ENCODE measurements around the gene DLGAP1. TPM values are rescaled to one million over a fixed set of nuclear protein-coding genes. Genes with fewer than 3 reads are reported as not detected.

Gene DLGAP1
- total and polyA plus RNA-seq, 2 of the 4 experiments (the other 2 are of a cell fraction): under 0.01 to 0.09 TPM

- no peak overlapping the region for H2BK5ac ChIP-seq (ENCODE audit: low read depth, low read length, poor library complexity, severe bottlenecking)
- H3K4me2 ChIP-seq (ENCODE audit: low read depth, low read length): no peak overlapping the region
- WGBS, 2 experiments (ENCODE audit: extremely low coverage in 2 of 2, insufficient read length in 1 of 2): no CpG with 5 or more reads among the region's 3 CpGs
- H3K36me3 ChIP-seq (ENCODE audit: control insufficient read depth, insufficient read depth, low read length): no peaks in the 10 kb centered on the region
- DNase-seq: no peak
- H2AK5ac ChIP-seq (ENCODE audit: low read depth, low read length): no peak overlapping the region
- H2AK9ac ChIP-seq (replicated peaks; ENCODE audit: low read depth, low read length, poor library complexity): no peak overlapping the region
- no peaks in the 10 kb centered on the region for H3K4me1 ChIP-seq (ENCODE audit: control insufficient read depth, insufficient read depth, low read length)
- no peak overlapping the region for H4K91ac ChIP-seq (ENCODE audit: insufficient read depth, low read depth, low read length)
- no peak overlapping the region for H4K5ac ChIP-seq (ENCODE audit: low read depth, low read length)
- ATAC-seq (ENCODE audit: low read depth): no peak
- no peak overlapping the region for H3K23ac ChIP-seq (ENCODE audit: low read depth, low read length)
- H3K9ac ChIP-seq (ENCODE audit: low read depth, low read length): no peak overlapping the region
- no peak overlapping the region for H2BK120ac ChIP-seq (ENCODE audit: low read depth, low read length)
- H3K14ac ChIP-seq (replicated peaks; ENCODE audit: low read depth, low read length): no peak overlapping the region
- TF ChIP-seq NFE2L2 (IDR thresholded peaks at IDR 0.05; ENCODE audit: low read depth, low read length) (no peak), MAFK (IDR thresholded peaks at IDR 0.05; ENCODE audit: low read depth, low read length) (no peak), CEBPB (IDR thresholded peaks at IDR 0.05; ENCODE audit: low read depth, low read length) (no peak), POLR2A (IDR thresholded peaks at IDR 0.05; ENCODE audit: low read depth, low read length) (no peak), CHD1 (IDR thresholded peaks at IDR 0.05; ENCODE audit: low read depth, low read length) (no peak), CTCF (conservative IDR thresholded peaks at IDR 0.05; ENCODE audit: low read depth, low read length) (no peak), RFX5 (IDR thresholded peaks at IDR 0.05; ENCODE audit: low read depth, low read length) (no peak), USF2 (IDR thresholded peaks at IDR 0.05; ENCODE audit: low read depth, low read length) (no peak)
- H3K4ac ChIP-seq (ENCODE audit: low read depth, low read length): no peak overlapping the region
- H3K4me3 ChIP-seq (ENCODE audit: insufficient read depth, low read depth, low read length): no peak overlapping the region
- H3K9me1 ChIP-seq (ENCODE audit: insufficient read depth, low read length): no peaks in the 10 kb centered on the region
- in situ Hi-C loops (cut with MboI; ENCODE audit: low sequenced_read_pairs): no loop called here
- H3K56ac ChIP-seq (ENCODE audit: extremely low read depth, insufficient read depth, low read length): no peak overlapping the region
- dilution Hi-C loops (cut with HindIII; ENCODE audit: low sequenced_read_pairs, unreplicated experiment): no loop called here
- H2BK20ac ChIP-seq (ENCODE audit: low read depth, low read length): no peak overlapping the region
- intact Hi-C loops (cut with micrococcal nuclease): no loop called here
- no peak overlapping the region for H2BK15ac ChIP-seq (ENCODE audit: low read depth, low read length)
- 0 out of 2 replicates have a peak, but pooled peaks cover 1% of the 10 kb centered on the region for H3K9me3 ChIP-seq (ENCODE audit: control insufficient read depth, insufficient read depth, low read length)
- POLR2A ChIA-PET (ENCODE audit: unreplicated experiment): no interaction called here
- H2AFZ ChIP-seq (replicated peaks; ENCODE audit: low read length, poor library complexity): no peak overlapping the region
- H4K8ac ChIP-seq (ENCODE audit: low read depth in 2 of 2, low read length in 2 of 2): no peak overlapping the region
- H4K20me1 ChIP-seq (ENCODE audit: insufficient read depth, low read length): no peaks in the 10 kb centered on the region
- H3K18ac ChIP-seq (ENCODE audit: low read depth, low read length): no peak overlapping the region
- H3K27me3 ChIP-seq (ENCODE audit: control insufficient read depth, insufficient read depth, low read length): no peaks in the 10 kb centered on the region
- BruUV-seq (replicated peaks): no TSS peak
- CTCF ChIA-PET: no interaction called here
- no peak overlapping the region for H3K27ac ChIP-seq (ENCODE audit: insufficient read depth, low read length)
- H3K79me1 ChIP-seq (ENCODE audit: low read depth in 1 of 2, low read length in 2 of 2): no peaks in the 10 kb centered on the region
Measured at GRCh38 chr18:4385876-4386275, 69.2 kb downstream of the DLGAP1 start.
